Loucy (cell line): ENCODE data around the gene THADA.

Experiments
- H2AFZ ChIP-seq: fragments of 200-600 bp; sonication (generic); 2 replicates; pipeline ENCODE4 v1.6.0; 2016; ENCODE audit warnings: antibody characterized with exemption, mild to moderate bottlenecking, low read length, moderate library complexity
- H3F3A ChIP-seq: fragments of 200-600 bp; 2 replicates; pipeline ENCODE4 v1.6.0; 2016; ENCODE audit warnings: antibody characterized with exemption, low read depth, mild to moderate bottlenecking
- H3K27me3 ChIP-seq: fragments of 200-600 bp; sonication (generic); 2 replicates; pipeline ENCODE4 v1.6.1; 2014; ENCODE audit warnings: low read length, mild to moderate bottlenecking; ENCODE audit not compliant: insufficient read depth, poor library complexity, severe bottlenecking
- H3K36me3 ChIP-seq: fragments of 200-600 bp; sonication (generic); 2 replicates; pipeline ENCODE4 v1.6.1; 2016; ENCODE audit warnings: low read length; ENCODE audit not compliant: insufficient read depth
- H3K4me1 ChIP-seq: fragments of 200-600 bp; sonication (generic); 2 replicates; pipeline ENCODE4 v1.5.1; 2014; ENCODE audit warnings: low read length, mild to moderate bottlenecking; ENCODE audit not compliant: insufficient read depth, poor library complexity, severe bottlenecking
- H3K4me2 ChIP-seq: fragments of 200-600 bp; sonication (generic); 2 replicates; pipeline ENCODE4 v1.6.0; 2014; ENCODE audit warnings: antibody characterized with exemption, low read length, low read depth, mild to moderate bottlenecking; ENCODE audit not compliant: poor library complexity, severe bottlenecking
- H3K4me3 ChIP-seq: fragments of 200-600 bp; sonication (generic); 2 replicates; pipeline ENCODE4 v1.5.1; 2014; ENCODE audit warnings: low read length, mild to moderate bottlenecking, mixed read lengths; ENCODE audit not compliant: poor library complexity, severe bottlenecking
- H3K79me2 ChIP-seq: fragments of 200-600 bp; sonication (generic); 2 replicates; pipeline ENCODE4 v1.6.1; 2014; ENCODE audit warnings: low read length; ENCODE audit not compliant: insufficient read depth
- H3K9ac ChIP-seq: fragments of 200-600 bp; sonication (generic); 2 replicates; pipeline ENCODE4 v1.6.0; 2014; ENCODE audit warnings: mild to moderate bottlenecking, low read depth, low read length, moderate library complexity; ENCODE audit not compliant: poor library complexity, severe bottlenecking
- H3K9me2 ChIP-seq: fragments of 200-600 bp; sonication (generic); replicated peaks from 2 replicates; pipeline ENCODE4 v1.6.1; 2016; ENCODE audit warnings: low read depth, low read length, mixed read lengths
- H3K9me3 ChIP-seq: fragments of 200-600 bp; sonication (generic); 2 replicates; pipeline ENCODE4 v1.6.1; 2014; ENCODE audit warnings: mild to moderate bottlenecking, antibody characterized with exemption, low read length, low read depth; ENCODE audit not compliant: insufficient read depth
- H4K20me1 ChIP-seq: fragments of 200-600 bp; sonication (generic); 2 replicates; pipeline ENCODE4 v1.6.0; 2014; ENCODE audit warnings: antibody characterized with exemption, low read length, mild to moderate bottlenecking; ENCODE audit not compliant: insufficient read depth, poor library complexity, severe bottlenecking
- EZH2phosphoT487 ChIP-seq: fragments of 200-600 bp; IDR thresholded peaks from 2 replicates; pipeline ENCODE4 v1.6.1; 2018; ENCODE audit warnings: antibody characterized with exemption, mild to moderate bottlenecking, moderate library complexity, borderline replicate concordance
- TF ChIP-seq, protein P1 (sequence below): fragments of 200-600 bp; sonication (generic); conservative IDR thresholded peaks from 2 replicates; pipeline ENCODE4 v1.5.1; 2014; ENCODE audit warnings: mild to moderate bottlenecking, antibody characterized with exemption, low read length

THADA gene

DNA sequence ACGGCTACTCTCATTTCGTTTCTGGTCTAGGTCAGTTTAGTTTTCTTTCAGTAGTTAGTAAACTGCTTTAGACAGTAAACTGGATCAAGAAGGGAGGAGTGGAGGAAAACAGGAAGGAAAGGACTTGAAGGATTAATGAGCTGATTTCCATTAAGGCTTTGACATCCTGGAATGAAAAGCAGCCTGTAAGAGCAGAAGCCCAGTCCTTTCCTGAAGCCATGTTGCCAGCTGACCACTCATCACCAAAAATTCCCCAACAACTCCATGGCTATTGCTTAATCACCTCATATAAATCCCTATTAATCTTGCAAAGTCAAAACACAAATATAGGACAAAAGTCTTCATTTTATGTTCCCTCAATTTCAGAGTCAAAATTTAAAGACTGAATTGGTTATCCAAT, 255.8 kb downstream of the THADA start:
- no peaks in the 10 kb centered on the region for H4K20me1 ChIP-seq
- no peaks in the 10 kb centered on the region for H3F3A ChIP-seq
- no peaks in the 10 kb centered on the region for H3K9me3 ChIP-seq
- no peaks in the 10 kb centered on the region for H3K9me2 ChIP-seq
- TF ChIP-seq EZH2phosphoT487: no peak
- TF ChIP-seq, protein P1, sequence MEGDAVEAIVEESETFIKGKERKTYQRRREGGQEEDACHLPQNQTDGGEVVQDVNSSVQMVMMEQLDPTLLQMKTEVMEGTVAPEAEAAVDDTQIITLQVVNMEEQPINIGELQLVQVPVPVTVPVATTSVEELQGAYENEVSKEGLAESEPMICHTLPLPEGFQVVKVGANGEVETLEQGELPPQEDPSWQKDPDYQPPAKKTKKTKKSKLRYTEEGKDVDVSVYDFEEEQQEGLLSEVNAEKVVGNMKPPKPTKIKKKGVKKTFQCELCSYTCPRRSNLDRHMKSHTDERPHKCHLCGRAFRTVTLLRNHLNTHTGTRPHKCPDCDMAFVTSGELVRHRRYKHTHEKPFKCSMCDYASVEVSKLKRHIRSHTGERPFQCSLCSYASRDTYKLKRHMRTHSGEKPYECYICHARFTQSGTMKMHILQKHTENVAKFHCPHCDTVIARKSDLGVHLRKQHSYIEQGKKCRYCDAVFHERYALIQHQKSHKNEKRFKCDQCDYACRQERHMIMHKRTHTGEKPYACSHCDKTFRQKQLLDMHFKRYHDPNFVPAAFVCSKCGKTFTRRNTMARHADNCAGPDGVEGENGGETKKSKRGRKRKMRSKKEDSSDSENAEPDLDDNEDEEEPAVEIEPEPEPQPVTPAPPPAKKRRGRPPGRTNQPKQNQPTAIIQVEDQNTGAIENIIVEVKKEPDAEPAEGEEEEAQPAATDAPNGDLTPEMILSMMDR: no peak
- H3K9ac ChIP-seq: no peak overlapping the region
- H3K4me1 ChIP-seq: no peaks in the 10 kb centered on the region
- no peak overlapping the region for H3K4me2 ChIP-seq
- no peaks in the 10 kb centered on the region for H3K79me2 ChIP-seq
- no peak overlapping the region for H3K4me3 ChIP-seq
- no peaks in the 10 kb centered on the region for H3K27me3 ChIP-seq
- H3K36me3 ChIP-seq: 0 out of 2 replicates have a peak, but pooled peaks cover 9% of the 10 kb centered on the region
- no peak overlapping the region for H2AFZ ChIP-seq

DNA sequence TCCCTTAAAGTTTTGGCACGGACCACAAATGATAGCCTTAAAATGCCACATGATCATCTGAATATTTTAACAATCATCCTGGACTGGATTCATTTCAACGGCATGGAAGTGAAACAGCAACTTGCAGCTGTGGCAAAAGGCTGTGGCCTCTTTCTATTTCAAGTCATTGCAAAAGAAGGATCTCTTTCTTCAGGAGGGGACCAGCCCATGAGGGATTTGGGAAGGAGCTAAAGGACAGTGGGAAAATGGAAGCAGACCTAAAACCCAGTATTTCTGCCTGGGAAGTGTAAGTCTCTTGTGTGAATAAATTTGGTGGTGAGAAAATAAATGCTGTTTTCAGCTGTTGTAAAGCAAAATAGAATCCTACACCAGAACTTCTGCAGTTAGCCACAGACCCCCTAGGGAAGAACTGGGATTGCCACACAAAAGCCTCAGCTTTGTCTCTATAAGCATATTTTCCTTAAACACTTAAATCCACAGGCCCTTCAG, 262.1 kb downstream of the THADA start:
- no peaks in the 10 kb centered on the region for H3K9me3 ChIP-seq
- no peaks in the 10 kb centered on the region for H3K4me1 ChIP-seq
- H3K27me3 ChIP-seq: no peaks in the 10 kb centered on the region
- H3K4me2 ChIP-seq: no peak overlapping the region
- no peak overlapping the region for H2AFZ ChIP-seq
- no peaks in the 10 kb centered on the region for H3F3A ChIP-seq
- H3K4me3 ChIP-seq: no peak overlapping the region
- no peaks in the 10 kb centered on the region for H4K20me1 ChIP-seq
- H3K9ac ChIP-seq: no peak overlapping the region
- H3K9me2 ChIP-seq: no peaks in the 10 kb centered on the region
- H3K36me3 ChIP-seq: peaks cover 5% of the 10 kb centered on the region; the same call in 1 of the 2 replicates
- TF ChIP-seq, protein P1: no peak
- no peak for TF ChIP-seq EZH2phosphoT487
- no peaks in the 10 kb centered on the region for H3K79me2 ChIP-seq

DNA sequence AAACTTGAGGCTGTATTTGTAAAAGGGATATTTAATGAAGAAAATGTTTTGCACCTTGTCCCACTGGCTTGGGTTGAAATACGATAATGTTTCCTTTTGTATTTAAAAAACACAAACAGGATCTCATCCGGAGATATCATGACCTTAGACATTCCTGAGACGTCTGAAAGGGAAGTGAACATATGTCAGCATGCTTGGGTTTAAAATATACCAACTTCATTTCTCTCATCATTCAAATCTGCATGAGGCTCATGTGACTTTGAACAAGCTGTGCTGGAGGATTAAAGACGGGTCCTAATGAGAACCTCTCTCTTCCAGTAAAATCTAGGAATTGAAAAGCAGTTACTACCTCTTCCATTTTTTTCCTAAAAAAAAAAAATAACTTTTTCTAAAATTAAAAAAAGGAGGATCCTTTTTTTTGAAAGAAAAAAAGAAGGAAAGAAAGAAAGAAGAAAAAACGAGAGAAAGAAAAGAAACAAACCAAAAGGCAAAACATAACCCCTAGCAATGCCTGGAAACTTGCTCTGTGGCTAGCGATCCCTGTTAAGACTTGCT, 262.7 kb downstream of the THADA start:
- no peaks in the 10 kb centered on the region for H4K20me1 ChIP-seq
- no peak overlapping the region for H3K4me3 ChIP-seq
- no peaks in the 10 kb centered on the region for H3K79me2 ChIP-seq
- H3K9ac ChIP-seq: no peak overlapping the region
- H3K36me3 ChIP-seq: peaks cover 5% of the 10 kb centered on the region; the same call in 1 of the 2 replicates
- no peaks in the 10 kb centered on the region for H3K27me3 ChIP-seq
- H3K9me2 ChIP-seq: no peaks in the 10 kb centered on the region
- no peaks in the 10 kb centered on the region for H3K9me3 ChIP-seq
- H3K4me2 ChIP-seq: no peak overlapping the region
- H3F3A ChIP-seq: no peaks in the 10 kb centered on the region
- no peaks in the 10 kb centered on the region for H3K4me1 ChIP-seq
- no peak overlapping the region for H2AFZ ChIP-seq
- TF ChIP-seq, protein P1: no peak
- TF ChIP-seq EZH2phosphoT487: no peak
